ENCODE results near the gene SMAD1. TPM values are rescaled to one million over a fixed set of nuclear protein-coding genes. Genes with fewer than 3 reads are reported as not detected.

The SMAD1 gene
- total and polyA plus RNA-seq, 2 donors (not counting 1 experiment from before 2014, with no cell fraction given), result 13.0 to 25.1 TPM

GRCh38 chr4:145490796-145491195, 9.1 kb downstream of the SMAD1 start:
- Histone ChIP-seq H4K20me1 (ENCODE audit: control insufficient read depth, extremely low read depth, insufficient read depth, low read length) (no peaks in the 10 kb centered on the region), H3K27me3 (ENCODE audit: control insufficient read depth, insufficient read depth, low read length) (no peaks in the 10 kb centered on the region), H3K9me3 (ENCODE audit: control insufficient read depth, insufficient read depth, low read depth, low read length) (no peaks in the 10 kb centered on the region), H2AFZ (ENCODE audit: low read length) (no peak overlapping the region), H3K79me2 (ENCODE audit: control insufficient read depth, insufficient read depth, low read length) (no peaks in the 10 kb centered on the region), H3K4me3 (replicated peaks in 1 of 4; ENCODE audit: control extremely low read depth in 1 of 4, insufficient read depth in 1 of 4, low read depth in 3 of 4, low read length in 4 of 4) (no peak overlapping the region), H3K4me2 (ENCODE audit: extremely low read depth, insufficient read depth, low read length) (no peak overlapping the region), H3K9ac (ENCODE audit: insufficient read depth, low read length) (no peak overlapping the region), H3K4me1 (ENCODE audit: control insufficient read depth, extremely low read depth, insufficient read depth, low read length) (no peaks in the 10 kb centered on the region), H3K36me3 (ENCODE audit: control insufficient read depth, insufficient read depth, low read length) (no peaks in the 10 kb centered on the region), H3K27ac (ENCODE audit: insufficient read depth, low read length) (no peak overlapping the region)
- DNase-seq (ENCODE audit: low read depth in 2 of 2), result no peak
- no peak for TF ChIP-seq EZH2 (IDR thresholded peaks at IDR 0.05; ENCODE audit: low read length, missing control alignments)
- TF ChIP-seq, protein P1, sequence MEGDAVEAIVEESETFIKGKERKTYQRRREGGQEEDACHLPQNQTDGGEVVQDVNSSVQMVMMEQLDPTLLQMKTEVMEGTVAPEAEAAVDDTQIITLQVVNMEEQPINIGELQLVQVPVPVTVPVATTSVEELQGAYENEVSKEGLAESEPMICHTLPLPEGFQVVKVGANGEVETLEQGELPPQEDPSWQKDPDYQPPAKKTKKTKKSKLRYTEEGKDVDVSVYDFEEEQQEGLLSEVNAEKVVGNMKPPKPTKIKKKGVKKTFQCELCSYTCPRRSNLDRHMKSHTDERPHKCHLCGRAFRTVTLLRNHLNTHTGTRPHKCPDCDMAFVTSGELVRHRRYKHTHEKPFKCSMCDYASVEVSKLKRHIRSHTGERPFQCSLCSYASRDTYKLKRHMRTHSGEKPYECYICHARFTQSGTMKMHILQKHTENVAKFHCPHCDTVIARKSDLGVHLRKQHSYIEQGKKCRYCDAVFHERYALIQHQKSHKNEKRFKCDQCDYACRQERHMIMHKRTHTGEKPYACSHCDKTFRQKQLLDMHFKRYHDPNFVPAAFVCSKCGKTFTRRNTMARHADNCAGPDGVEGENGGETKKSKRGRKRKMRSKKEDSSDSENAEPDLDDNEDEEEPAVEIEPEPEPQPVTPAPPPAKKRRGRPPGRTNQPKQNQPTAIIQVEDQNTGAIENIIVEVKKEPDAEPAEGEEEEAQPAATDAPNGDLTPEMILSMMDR (conservative IDR thresholded peaks at IDR 0.05 in 1 of 2, IDR thresholded peaks at IDR 0.05 in 1 of 2; ENCODE audit: low read depth in 1 of 2, low read length in 2 of 2), result no peak

DNA sequence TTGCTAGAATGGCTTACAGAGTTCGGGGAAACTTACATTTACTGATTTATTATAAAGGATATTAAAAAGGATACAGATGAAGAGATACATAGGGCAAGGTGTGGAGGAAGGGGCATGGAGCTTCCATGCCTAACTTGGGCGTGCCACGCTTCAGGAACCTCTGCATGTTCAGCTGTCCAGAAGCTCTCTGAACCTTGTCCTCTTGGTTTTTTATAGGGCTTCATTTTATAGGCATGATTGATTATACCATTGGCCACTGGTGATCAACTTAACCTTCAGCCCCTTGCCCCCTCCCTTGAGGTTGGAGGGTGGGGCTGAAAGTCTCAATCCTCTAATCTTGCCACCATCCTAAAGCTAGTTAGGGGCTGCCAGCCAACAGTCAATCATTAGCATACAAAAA, 10.7 kb downstream of the SMAD1 start:
- TF ChIP-seq, protein P1 (conservative IDR thresholded peaks at IDR 0.05 in 1 of 2, IDR thresholded peaks at IDR 0.05 in 1 of 2; ENCODE audit: low read depth in 1 of 2, low read length in 2 of 2), result no peak
- no peak for TF ChIP-seq EZH2 (IDR thresholded peaks at IDR 0.05; ENCODE audit: low read length, missing control alignments)
- no peaks in the 10 kb centered on the region for H3K79me2 ChIP-seq (ENCODE audit: control insufficient read depth, insufficient read depth, low read length)

DNA sequence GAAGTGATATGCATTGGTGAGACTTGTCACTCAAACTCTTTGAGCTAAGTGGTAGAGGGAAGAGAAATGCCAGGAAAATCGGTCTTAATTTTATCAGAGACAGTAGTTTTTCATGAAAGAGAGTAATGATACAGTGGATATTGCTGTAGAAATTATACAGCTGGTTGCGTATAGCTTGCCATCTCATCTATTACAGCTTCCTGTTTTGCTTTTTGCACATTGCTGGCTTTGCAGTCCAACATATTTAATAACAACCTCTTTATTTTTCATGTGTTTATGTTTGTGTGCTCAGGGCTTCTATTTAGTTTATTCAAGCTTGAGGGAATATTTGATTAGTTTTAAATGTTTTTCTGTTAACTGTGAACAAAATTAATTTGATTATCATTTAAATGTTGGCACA, 11.5 kb downstream of the SMAD1 start:
- H3K36me3 ChIP-seq (ENCODE audit: control insufficient read depth, insufficient read depth, low read length), result no peaks in the 10 kb centered on the region
- no peak for DNase-seq (ENCODE audit: low read depth in 2 of 2)
- H3K4me3 ChIP-seq (replicated peaks in 1 of 4; ENCODE audit: control extremely low read depth in 1 of 4, insufficient read depth in 1 of 4, low read depth in 3 of 4, low read length in 4 of 4), result no peak overlapping the region
- no peaks in the 10 kb centered on the region for H4K20me1 ChIP-seq (ENCODE audit: control insufficient read depth, extremely low read depth, insufficient read depth, low read length)
- no peak overlapping the region for H3K27ac ChIP-seq (ENCODE audit: insufficient read depth, low read length)
- H3K9ac ChIP-seq (ENCODE audit: insufficient read depth, low read length), result no peak overlapping the region
- H3K4me1 ChIP-seq (ENCODE audit: control insufficient read depth, extremely low read depth, insufficient read depth, low read length), result no peaks in the 10 kb centered on the region
- no peak for TF ChIP-seq EZH2 (IDR thresholded peaks at IDR 0.05; ENCODE audit: low read length, missing control alignments)
- TF ChIP-seq, protein P1 (conservative IDR thresholded peaks at IDR 0.05 in 1 of 2, IDR thresholded peaks at IDR 0.05 in 1 of 2; ENCODE audit: low read depth in 1 of 2, low read length in 2 of 2), result no peak
- H3K27me3 ChIP-seq (ENCODE audit: control insufficient read depth, insufficient read depth, low read length), result no peaks in the 10 kb centered on the region
- no peaks in the 10 kb centered on the region for H3K9me3 ChIP-seq (ENCODE audit: control insufficient read depth, insufficient read depth, low read depth, low read length)
- no peak overlapping the region for H3K4me2 ChIP-seq (ENCODE audit: extremely low read depth, insufficient read depth, low read length)
- no peaks in the 10 kb centered on the region for H3K79me2 ChIP-seq (ENCODE audit: control insufficient read depth, insufficient read depth, low read length)
- H2AFZ ChIP-seq (ENCODE audit: low read length), result no peak overlapping the region

More for the DNA sequence above, 10.7 kb downstream of the SMAD1 start:
- no peak for DNase-seq (ENCODE audit: low read depth in 2 of 2)
- no peaks in the 10 kb centered on the region for H3K9me3 ChIP-seq (ENCODE audit: control insufficient read depth, insufficient read depth, low read depth, low read length)
- H3K27ac ChIP-seq (ENCODE audit: insufficient read depth, low read length), result no peak overlapping the region
- H2AFZ ChIP-seq (ENCODE audit: low read length), result no peak overlapping the region
- no peaks in the 10 kb centered on the region for H3K27me3 ChIP-seq (ENCODE audit: control insufficient read depth, insufficient read depth, low read length)
- no peaks in the 10 kb centered on the region for H3K36me3 ChIP-seq (ENCODE audit: control insufficient read depth, insufficient read depth, low read length)
- no peak overlapping the region for H3K9ac ChIP-seq (ENCODE audit: insufficient read depth, low read length)
- no peaks in the 10 kb centered on the region for H3K4me1 ChIP-seq (ENCODE audit: control insufficient read depth, extremely low read depth, insufficient read depth, low read length)
- H3K4me2 ChIP-seq (ENCODE audit: extremely low read depth, insufficient read depth, low read length), result no peak overlapping the region
- H3K4me3 ChIP-seq (replicated peaks in 1 of 4; ENCODE audit: control extremely low read depth in 1 of 4, insufficient read depth in 1 of 4, low read depth in 3 of 4, low read length in 4 of 4), result no peak overlapping the region
- no peaks in the 10 kb centered on the region for H4K20me1 ChIP-seq (ENCODE audit: control insufficient read depth, extremely low read depth, insufficient read depth, low read length)
